Gastroesophageal sphincter (tissue), 4 donors: ENCODE data around the gene LDLRAD1. TPM values are rescaled to one million over a fixed set of nuclear protein-coding genes. Genes with fewer than 3 reads are reported as not detected.
A peak's percentile ranks its signal among the peaks of the same experiment; 100 is the strongest.

Experiments
- ATAC-seq: fragments of 150-250 bp; one replicate; pipeline ENCODE4 v1.9.1; 2016; ENCODE audit warnings: mild to moderate bottlenecking, moderate library complexity
- H3K27ac ChIP-seq, 4 donors: fragments of 200-600 bp; sonication (generic) in 3 of 4; 1 replicate in 3 of 4; 2 replicates in 1 of 4; pipeline ENCODE4 v1.5.1; 2016 to 2019
- H3K27me3 ChIP-seq: fragments of 200-600 bp; sonication (generic); one replicate; pipeline ENCODE4 v1.5.1; 2019
- H3K36me3 ChIP-seq, 2 donors: fragments of 200-600 bp; sonication (generic); one replicate each; pipeline ENCODE4 v1.5.1; 2019; ENCODE audit warnings: control low read depth in 1 of 2
- H3K4me1 ChIP-seq, 3 donors: fragments of 200-600 bp; sonication (generic); 1 replicate in 2 of 3; 2 replicates in 1 of 3; pipeline ENCODE4 v1.5.1; 2016 to 2019; ENCODE audit warnings: control low read depth in 2 of 3
- H3K4me3 ChIP-seq, 2 donors: fragments of 200-600 bp; sonication (generic); one replicate each; pipeline ENCODE4 v1.5.1; 2019; ENCODE audit warnings: mild to moderate bottlenecking in 1 of 2, moderate library complexity in 1 of 2
- H3K9me3 ChIP-seq, 3 donors: fragments of 200-600 bp; sonication (generic); one replicate each; pipeline ENCODE4 v1.5.1; 2017 to 2019; ENCODE audit warnings: control low read depth in 2 of 3
- CTCF ChIP-seq, 4 experiments: fragments of 200-600 bp in 2 of 4; fragments of 450-650 bp in 2 of 4; sonication (generic) in 1 of 4; IDR thresholded peaks; one replicate each; pipeline ENCODE4 v1.5.1; 2017 to 2019; ENCODE audit warnings: antibody characterized with exemption in 4 of 4, mild to moderate bottlenecking in 2 of 4, moderate library complexity in 2 of 4
- EP300 ChIP-seq: sonication (generic); formaldehyde crosslinking; IDR thresholded peaks from one replicate; pipeline ENCODE4 v1.6.1; 2017; ENCODE audit warnings: antibody characterized with exemption, mild to moderate bottlenecking
- POLR2A ChIP-seq, 2 donors: fragments of 450-650 bp; IDR thresholded peaks; one replicate each; pipeline ENCODE4 v1.6.1; 2017; ENCODE audit warnings: antibody characterized with exemption in 2 of 2, mild to moderate bottlenecking in 2 of 2, moderate library complexity in 1 of 2
- POLR2AphosphoS5 ChIP-seq: sonication (generic); formaldehyde crosslinking; IDR thresholded peaks from one replicate; pipeline ENCODE4 v1.6.1; 2017; ENCODE audit warnings: antibody characterized with exemption
- WGBS, 2 donors: methylation state at CpG; one replicate each; pipeline ENCODE4 v1.1.5; 2018; ENCODE audit warnings: low coverage in 1 of 2; 5-methylcytosine and 5-hydroxymethylcytosine counted together
- total RNA-seq, 4 donors: library from RNA; depleted of rRNA; stranded (reverse); fragments of >200 nt; gene quantifications; one replicate each; pipeline ENCODE4 v1.1.0, GENCODE V29; 2016

Gene LDLRAD1
- total RNA-seq, 4 donors from 2014 or later, result not detected

- TF ChIP-seq EP300, result no peak
- TF ChIP-seq POLR2AphosphoS5, result no peak
- no peak for TF ChIP-seq CTCF (IDR thresholded peaks at IDR 0.05)
- TF ChIP-seq POLR2A (IDR thresholded peaks at IDR 0.05), result no peak
- 45 to 67% methylated on average over 7 of the region's 7 CpGs for WGBS, 2 donors
- H3K4me3 ChIP-seq, result no peak overlapping the region
Observed at GRCh38 chr1:54046671-54047383, 28.8 kb upstream of the LDLRAD1 start.

GRCh38 chr1:54045496-54045895 is 27.5 kb upstream of the LDLRAD1 start:
- Histone ChIP-seq H3K4me1 (peaks cover 12 to 63% (median 12%) of the 10 kb centered on the region in 3 donors), H3K9me3 (no peaks in the 10 kb centered on the region), H3K27ac (no peak overlapping the region), H3K4me3 (no peak overlapping the region), H3K36me3 (peaks cover 7 to 40% of the 10 kb centered on the region in 2 donors), H3K27me3 (no peaks in the 10 kb centered on the region)
- no peak for TF ChIP-seq CTCF (IDR thresholded peaks at IDR 0.05)
- 91 to 97% methylated on average over 2 of the region's 2 CpGs for WGBS, 2 donors
- ATAC-seq, result no peak

More at GRCh38 chr1:54046671-54047383, 28.8 kb upstream of the LDLRAD1 start:
- Histone ChIP-seq H3K9me3 (no peaks in the 10 kb centered on the region), H3K36me3 (peaks cover 2 to 27% of the 10 kb centered on the region in 2 donors), H3K27ac (peak overlapping the region in 2 of 4 donors; percentile 14 to 38), H3K4me1 (peaks cover 12 to 76% (median 22%) of the 10 kb centered on the region in 3 donors), H3K27me3 (no peaks in the 10 kb centered on the region)
- no peak for ATAC-seq

GRCh38 chr1:54041806-54042205 is 23.8 kb upstream of the LDLRAD1 start:
- Histone ChIP-seq H3K27me3 (no peaks in the 10 kb centered on the region), H3K27ac (no peak overlapping the region), H3K4me3 (no peak overlapping the region), H3K9me3 (no peaks in the 10 kb centered on the region), H3K4me1 (peaks cover 0 to 26% (median 5%) of the 10 kb centered on the region in 3 donors), H3K36me3 (peaks cover 7 to 76% of the 10 kb centered on the region in 2 donors)
- WGBS, 2 donors, result 0 to 25% methylated on average over 1 of the region's 1 CpG
- ATAC-seq, result no peak
- TF ChIP-seq POLR2AphosphoS5, result no peak
- no peak for TF ChIP-seq POLR2A (IDR thresholded peaks at IDR 0.05)
- no peak for TF ChIP-seq EP300
- no peak for TF ChIP-seq CTCF (IDR thresholded peaks at IDR 0.05)

- Histone ChIP-seq H3K4me3 (no peak overlapping the region), H3K27me3 (no peaks in the 10 kb centered on the region), H3K36me3 (peaks cover 12 to 99% of the 10 kb centered on the region in 2 donors), H3K27ac (no peak overlapping the region), H3K9me3 (no peaks in the 10 kb centered on the region), H3K4me1 (no peaks in the 10 kb centered on the region)
- TF ChIP-seq CTCF (IDR thresholded peaks at IDR 0.05) (no peak), POLR2AphosphoS5 (no peak), EP300 (no peak), POLR2A (IDR thresholded peaks at IDR 0.05) (no peak)
- ATAC-seq, result no peak
Observed at GRCh38 chr1:54037476-54037875, 19.5 kb upstream of the LDLRAD1 start.
